PC-9 (cell line): Measurements from ENCODE around the gene IMMP2L. TPM values are rescaled to one million over a fixed set of nuclear protein-coding genes. Genes with fewer than 3 reads are reported as not detected.
A peak's percentile ranks its signal among the peaks of the same experiment; 100 is the strongest.
"Not testable (repeated sequence)": the region's sequence is repeated elsewhere in the genome, so short reads cannot be mapped to it uniquely, and the experiment has no call there.

Experiments used
- Bru-seq: library from RNA; stranded (reverse); fragments of 400-500 nt; gene quantifications from one replicate; lab custom pipeline; 2021; lab: Mats Ljungman, UMichigan
- BruChase-seq, 2 experiments: library from RNA; stranded (reverse); fragments of 400-500 nt; gene quantifications; one replicate each; lab custom pipeline; 2021; lab: Mats Ljungman, UMichigan
- BruUV-seq: library from RNA; stranded (reverse); fragments of 400-500 nt; replicated peaks from 2 replicates; lab custom pipeline; 2021; lab: Mats Ljungman, UMichigan
- CTCF ChIA-PET: fragments of 300-600 bp; sonication (Branson Sonifier 250); formaldehyde crosslinking; loops from one replicate; lab custom pipeline; 2022; ENCODE audit warnings: antibody characterized with exemption; lab: Charles Lee
- POLR2A ChIA-PET: fragments of 300-600 bp; sonication (Branson Sonifier 250); formaldehyde crosslinking; loops from one replicate; lab custom pipeline; 2022; ENCODE audit warnings: antibody characterized with exemption; ENCODE audit not compliant: unreplicated experiment; lab: Charles Lee
- DNase-seq, 2 experiments: peaks; one replicate each; pipeline versions ENCODE4 v3.0.0 to v3.0.0-alpha.2; 2015 to 2022; ENCODE audit warnings: mixed read lengths in 1 of 2
- H2AFZ ChIP-seq: fragments of 200-600 bp; sonication (generic); 2 replicates; pipeline ENCODE4 v1.8.1; 2017; ENCODE audit warnings: antibody characterized with exemption
- H3F3A ChIP-seq: fragments of 200-600 bp; sonication (generic); 2 replicates; pipeline ENCODE4 v1.8.1; 2017; ENCODE audit warnings: antibody characterized with exemption, mild to moderate bottlenecking, low read depth; ENCODE audit not compliant: insufficient read depth
- H3K27ac ChIP-seq: fragments of 200-600 bp; sonication (generic); 2 replicates; pipeline ENCODE4 v1.6.1; 2016; ENCODE audit warnings: mixed run types
- H3K27me3 ChIP-seq: fragments of 200-600 bp; sonication (generic); 2 replicates; pipeline ENCODE4 v1.6.1; 2016; ENCODE audit warnings: low read depth, mixed run types; ENCODE audit not compliant: insufficient read depth
- H3K36me3 ChIP-seq: fragments of 200-600 bp; sonication (generic); 2 replicates; pipeline ENCODE4 v1.6.1; 2016; ENCODE audit warnings: low read depth, mixed run types
- H3K4me1 ChIP-seq: fragments of 200-600 bp; sonication (generic); replicated peaks from 2 replicates; pipeline ENCODE4 v1.6.1; 2016; ENCODE audit warnings: mixed run types; ENCODE audit not compliant: insufficient read depth
- H3K4me2 ChIP-seq: fragments of 200-600 bp; sonication (generic); 2 replicates; pipeline ENCODE4 v1.6.1; 2017; ENCODE audit warnings: mixed run types
- H3K4me3 ChIP-seq: fragments of 200-600 bp; sonication (generic); 2 replicates; pipeline ENCODE4 v1.6.1; 2016; ENCODE audit warnings: mixed run types
- H3K79me2 ChIP-seq: fragments of 200-600 bp; sonication (generic); 2 replicates; pipeline ENCODE4 v1.6.1; 2017; ENCODE audit warnings: low read depth, mixed run types
- H3K9me2 ChIP-seq: fragments of 200-600 bp; sonication (generic); 2 replicates; pipeline ENCODE4 v1.8.1; 2017; ENCODE audit warnings: mild to moderate bottlenecking; ENCODE audit not compliant: insufficient read depth
- H3K9me3 ChIP-seq: fragments of 200-600 bp; sonication (generic); 2 replicates; pipeline ENCODE4 v1.8.1; 2016; ENCODE audit warnings: low read depth; ENCODE audit not compliant: insufficient read depth
- H4K20me1 ChIP-seq: fragments of 200-600 bp; sonication (generic); 2 replicates; pipeline ENCODE4 v1.8.1; 2017; ENCODE audit not compliant: insufficient read depth
- EZH2 ChIP-seq: fragments of 200-600 bp; sonication (generic); IDR thresholded peaks from 2 replicates; pipeline ENCODE4 v1.8.0; 2017; ENCODE audit warnings: antibody characterized with exemption, low read depth
- intact Hi-C: fragments of 100-400 bp; cut with micrococcal nuclease; formaldehyde crosslinking; loops from one replicate; pipeline ENCODE4 v1.10.0; 2022; ENCODE audit not compliant: unreplicated experiment
- long read RNA-seq: library from polyadenylated mRNA; stranded (forward); transcript quantifications from one replicate; pipeline ENCODE4 v2.0.0, GENCODE V29; 2022
- total RNA-seq: library from RNA; stranded (reverse); gene quantifications from 2 replicates; pipeline ENCODE4 v1.2.3, GENCODE V29; 2021
- TF ChIP-seq, protein P1 (sequence below): fragments of 200-600 bp; sonication (generic); conservative IDR thresholded peaks from 2 replicates; pipeline ENCODE4 v1.6.1; 2017; ENCODE audit warnings: mixed run types, antibody characterized with exemption, mild to moderate bottlenecking, moderate library complexity

IMMP2L gene
- total RNA-seq (40.5 and 51.0 TPM in 2 replicates), Bru-seq, nascent RNA (percentile 77 among the genes with signal in this experiment), BruChase-seq, experiment 1, labeled RNA remaining after a 2-hour chase (percentile 92 among the genes with signal in this experiment), BruChase-seq, experiment 2, labeled RNA remaining after a 6-hour chase (percentile 85 among the genes with signal in this experiment)
- long read RNA-seq, partial matches to known transcripts = 1 of 7 reads
- long read RNA-seq, other reads (novel, unspliced or antisense) = 6 of 7 reads

DNA sequence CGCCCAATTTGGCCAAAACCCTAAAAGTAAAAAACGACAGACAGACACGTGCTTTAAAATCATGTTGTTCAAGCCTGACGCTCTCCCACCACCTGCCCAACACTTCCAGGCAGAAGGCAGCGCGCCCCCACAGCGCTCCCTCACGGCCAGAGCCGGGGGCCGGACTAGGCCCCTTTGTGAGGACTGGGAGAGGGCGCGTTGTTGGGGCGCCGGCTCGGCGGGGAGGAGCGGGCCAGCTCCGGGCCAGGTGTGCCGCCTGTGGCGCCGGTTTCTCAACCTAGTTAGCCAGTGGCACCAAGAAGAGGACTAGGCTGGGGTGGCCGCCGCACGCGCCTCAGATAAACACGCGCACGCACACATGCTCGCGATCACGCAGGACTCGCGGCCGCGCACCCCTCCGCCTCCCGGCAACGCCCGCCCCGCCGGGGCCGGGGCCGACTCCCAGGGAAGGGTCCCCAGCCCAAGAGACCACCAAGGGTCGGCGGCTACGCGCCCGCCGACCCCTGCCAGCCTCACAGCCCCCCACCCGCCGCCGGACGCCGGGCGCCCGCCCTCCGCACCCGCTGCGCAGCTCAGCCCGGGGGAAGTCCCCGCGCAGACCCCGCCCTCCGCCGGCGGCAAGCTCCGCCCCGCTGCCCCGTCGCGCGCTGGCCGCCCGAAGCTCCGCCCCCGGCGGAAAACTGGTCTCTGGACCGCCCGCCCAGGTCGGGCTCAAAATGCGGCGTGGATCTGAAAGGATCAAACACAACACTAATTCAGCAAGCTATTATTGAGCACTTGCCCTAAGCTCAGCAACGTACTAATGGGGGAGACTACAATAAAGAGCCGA, at the start of gene IMMP2L:
TSS of gene IMMP2L (minus strand) at position 589 of the 829 bp plus-strand sequence.
- H3K9me2 ChIP-seq = no peaks in the 10 kb centered on the region
- ChIA-PET POLR2A (interaction anchor here (0.6 to 0.7 kb wide), 3 partner anchors 147 to 1532 kb away, joined by 4 to 7 read pairs (median 5); no protein-coding TSS in a partner anchor), CTCF (no interaction called here)
- no peaks in the 10 kb centered on the region for H3K27me3 ChIP-seq
- peaks cover 20% of the 10 kb centered on the region for H3K4me1 ChIP-seq
- peaks cover 12% of the 10 kb centered on the region; the same call in 1 of the 2 replicates for H3K79me2 ChIP-seq
- peak within 1 kb of the TSS; percentile 87 for H3K4me2 ChIP-seq
- H3F3A ChIP-seq = peaks cover 8% of the 10 kb centered on the region; the same call in 1 of the 2 replicates
- intact Hi-C loops = loop anchor here (10.0 kb wide), 1 partner anchor 173 kb away; no protein-coding TSS in a partner anchor
- peak within 1 kb of the TSS; percentile 83 for H2AFZ ChIP-seq
- no peaks in the 10 kb centered on the region for H3K9me3 ChIP-seq
- H3K27ac ChIP-seq = peak within 1 kb of the TSS; percentile 61
- H3K4me3 ChIP-seq = peak within 1 kb of the TSS; percentile 69
- peak; percentile 54 to 95 for DNase-seq
- no peaks in the 10 kb centered on the region for H4K20me1 ChIP-seq
- no peak for TF ChIP-seq EZH2
- TF ChIP-seq, protein P1, sequence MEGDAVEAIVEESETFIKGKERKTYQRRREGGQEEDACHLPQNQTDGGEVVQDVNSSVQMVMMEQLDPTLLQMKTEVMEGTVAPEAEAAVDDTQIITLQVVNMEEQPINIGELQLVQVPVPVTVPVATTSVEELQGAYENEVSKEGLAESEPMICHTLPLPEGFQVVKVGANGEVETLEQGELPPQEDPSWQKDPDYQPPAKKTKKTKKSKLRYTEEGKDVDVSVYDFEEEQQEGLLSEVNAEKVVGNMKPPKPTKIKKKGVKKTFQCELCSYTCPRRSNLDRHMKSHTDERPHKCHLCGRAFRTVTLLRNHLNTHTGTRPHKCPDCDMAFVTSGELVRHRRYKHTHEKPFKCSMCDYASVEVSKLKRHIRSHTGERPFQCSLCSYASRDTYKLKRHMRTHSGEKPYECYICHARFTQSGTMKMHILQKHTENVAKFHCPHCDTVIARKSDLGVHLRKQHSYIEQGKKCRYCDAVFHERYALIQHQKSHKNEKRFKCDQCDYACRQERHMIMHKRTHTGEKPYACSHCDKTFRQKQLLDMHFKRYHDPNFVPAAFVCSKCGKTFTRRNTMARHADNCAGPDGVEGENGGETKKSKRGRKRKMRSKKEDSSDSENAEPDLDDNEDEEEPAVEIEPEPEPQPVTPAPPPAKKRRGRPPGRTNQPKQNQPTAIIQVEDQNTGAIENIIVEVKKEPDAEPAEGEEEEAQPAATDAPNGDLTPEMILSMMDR = no peak; the same call in 1 of the 2 replicates
- H3K36me3 ChIP-seq = peaks cover 9% of the 10 kb centered on the region; the same call in 1 of the 2 replicates
- BruUV-seq = no TSS peak

DNA sequence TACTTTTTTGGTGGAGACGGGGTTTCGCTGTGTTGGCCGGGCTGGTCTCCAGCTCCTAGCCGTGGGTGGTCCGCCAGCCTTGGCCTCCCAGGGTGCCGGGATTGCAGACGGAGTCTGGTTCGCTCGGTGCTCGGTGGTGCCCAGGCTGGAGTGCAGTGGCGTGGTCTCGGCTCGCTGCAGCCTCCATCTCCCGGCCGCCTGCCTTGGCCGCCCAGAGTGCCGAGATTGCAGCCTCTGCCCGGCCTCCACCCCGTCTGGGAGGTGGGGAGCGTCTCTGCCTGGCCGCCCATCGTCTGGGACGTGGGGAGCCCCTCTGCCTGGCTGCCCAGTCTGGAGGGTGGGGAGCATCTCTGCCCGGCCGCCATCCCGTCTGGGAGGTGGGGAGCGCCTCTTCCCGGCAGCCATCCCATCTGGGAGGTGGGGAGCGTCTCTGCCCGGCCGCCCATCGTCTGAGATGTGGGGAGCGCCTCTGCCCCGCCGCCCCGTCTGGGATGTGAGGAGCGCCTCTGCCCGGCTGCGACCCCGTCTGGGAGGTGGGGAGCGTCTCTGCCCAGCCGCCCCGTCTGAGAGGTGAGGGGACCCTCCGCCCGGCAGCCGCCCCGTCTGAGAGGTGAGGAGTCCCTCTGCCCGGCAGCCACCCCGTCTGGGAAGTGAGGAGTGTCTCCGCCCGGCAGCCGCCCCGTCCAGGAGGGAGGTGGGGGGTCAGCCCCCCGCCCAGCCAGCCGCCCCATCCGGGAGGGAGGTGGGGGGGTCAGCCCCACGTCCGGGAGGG, 47.4 kb upstream of the IMMP2L start:
- H2AFZ ChIP-seq, H3K27ac ChIP-seq, H3K9me3 ChIP-seq, CTCF ChIA-PET, H4K20me1 ChIP-seq, H3K79me2 ChIP-seq, H3K36me3 ChIP-seq, H3F3A ChIP-seq, POLR2A ChIA-PET, H3K4me1 ChIP-seq, DNase-seq, intact Hi-C loops, H3K27me3 ChIP-seq, BruUV-seq, H3K4me2 ChIP-seq, H3K4me3 ChIP-seq, H3K9me2 ChIP-seq: not testable (repeated sequence)

DNA sequence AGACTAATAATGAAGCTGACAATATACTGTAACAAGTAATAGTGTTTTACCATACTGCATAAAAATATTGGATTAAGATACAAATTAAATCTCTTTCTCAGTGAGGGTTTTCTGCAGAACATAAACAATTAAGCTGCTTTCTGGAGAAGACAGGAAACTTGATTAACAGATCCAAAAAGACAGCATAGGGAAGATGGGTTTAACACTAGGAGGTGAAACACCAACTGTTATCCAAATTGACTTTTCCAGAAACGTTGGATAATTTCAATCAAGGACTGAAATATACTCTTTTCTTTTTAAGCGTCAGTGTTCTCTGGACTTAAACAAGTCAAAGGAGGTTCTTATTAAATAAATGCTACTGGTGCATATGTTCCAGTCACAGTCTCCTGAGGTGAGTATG, 45.3 kb upstream of the IMMP2L start:
- ChIA-PET CTCF (no interaction called here), POLR2A (no interaction called here)
- Histone ChIP-seq H3K9me3 (no peaks in the 10 kb centered on the region), H3F3A (no peaks in the 10 kb centered on the region), H3K79me2 (no peaks in the 10 kb centered on the region), H3K4me2 (no peak overlapping the region), H3K27me3 (no peaks in the 10 kb centered on the region), H3K9me2 (no peaks in the 10 kb centered on the region), H3K4me1 (no peaks in the 10 kb centered on the region), H3K4me3 (no peak overlapping the region), H2AFZ (no peak overlapping the region), H3K27ac (no peak overlapping the region), H3K36me3 (no peaks in the 10 kb centered on the region), H4K20me1 (no peaks in the 10 kb centered on the region)
- BruUV-seq = no TSS peak
- TF ChIP-seq, protein P1 = no peak
- TF ChIP-seq EZH2 = no peak
- DNase-seq = no peak
- intact Hi-C loops = no loop called here
